ENCODE results near the gene IGF2R.
"Not testable (repeated sequence)": the region's sequence is repeated elsewhere in the genome, so short reads cannot be mapped to it uniquely, and the experiment has no call there.

The IGF2R gene

GRCh38 chr6:160138839-160139419 lies 170.0 kb downstream of the IGF2R start:
- DNase-seq (ENCODE audit: low read depth, low spot score), result no peak

GRCh38 chr6:160139420-160139851 lies 170.6 kb downstream of the IGF2R start:
- peak; percentile 16 for DNase-seq (ENCODE audit: low read depth, low spot score)

GRCh38 chr6:160140493-160140892 lies 171.6 kb downstream of the IGF2R start:
- DNase-seq (ENCODE audit: low read depth, low spot score), result not testable (repeated sequence)

GRCh38 chr6:160141001-160141726 lies 172.3 kb downstream of the IGF2R start:
- DNase-seq (ENCODE audit: low read depth, low spot score), result no peak

- no peak for DNase-seq (ENCODE audit: low read depth, low spot score)
These were observed 173.3 kb downstream of the IGF2R start for GRCh38 chr6:160142115-160142715.

GRCh38 chr6:160146454-160147145 lies 177.7 kb downstream of the IGF2R start:
- DNase-seq (ENCODE audit: low read depth, low spot score), result no peak

GRCh38 chr6:160147146-160147536 lies 178.3 kb downstream of the IGF2R start:
- no peak for DNase-seq (ENCODE audit: low read depth, low spot score)

- no peak for DNase-seq (ENCODE audit: low read depth, low spot score)
These were observed 185.6 kb downstream of the IGF2R start for GRCh38 chr6:160154471-160154870.

GRCh38 chr6:160156842-160157241 lies 188.0 kb downstream of the IGF2R start:
- DNase-seq (ENCODE audit: low read depth, low spot score), result no peak

- no peak for DNase-seq (ENCODE audit: low read depth, low spot score)
These were observed 191.6 kb downstream of the IGF2R start for GRCh38 chr6:160160450-160160849.

Measured in ELF-1 (cell line).